DMS53 (cell line): Measurements from ENCODE around the gene GTF3C2.

Experiments used
- DNase-seq: peaks from one replicate; lab custom pipeline; 2025; lab: John Stamatoyannopoulos, UW

Gene GTF3C2

DNA sequence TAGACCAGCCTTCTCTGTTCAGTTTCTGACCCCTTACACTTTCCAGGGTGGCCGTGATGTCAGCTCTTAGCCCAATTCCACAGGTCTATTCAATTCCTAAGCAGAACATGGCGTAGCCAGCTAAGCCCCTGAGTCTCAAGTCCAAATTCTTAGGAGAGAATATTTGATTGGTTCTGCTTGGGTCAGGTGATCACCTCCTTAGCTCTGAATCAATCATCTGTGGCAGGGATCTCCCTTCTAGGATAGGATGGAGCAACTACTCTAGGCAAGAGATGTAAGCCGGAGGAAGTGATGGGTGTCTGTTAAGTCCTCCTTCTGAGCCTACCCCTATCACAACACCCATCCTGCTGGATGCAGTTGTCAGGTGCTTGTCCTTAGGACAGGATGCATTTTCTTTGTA is 59.4 kb downstream of the GTF3C2 start:
- DNase-seq = no peak

DNA sequence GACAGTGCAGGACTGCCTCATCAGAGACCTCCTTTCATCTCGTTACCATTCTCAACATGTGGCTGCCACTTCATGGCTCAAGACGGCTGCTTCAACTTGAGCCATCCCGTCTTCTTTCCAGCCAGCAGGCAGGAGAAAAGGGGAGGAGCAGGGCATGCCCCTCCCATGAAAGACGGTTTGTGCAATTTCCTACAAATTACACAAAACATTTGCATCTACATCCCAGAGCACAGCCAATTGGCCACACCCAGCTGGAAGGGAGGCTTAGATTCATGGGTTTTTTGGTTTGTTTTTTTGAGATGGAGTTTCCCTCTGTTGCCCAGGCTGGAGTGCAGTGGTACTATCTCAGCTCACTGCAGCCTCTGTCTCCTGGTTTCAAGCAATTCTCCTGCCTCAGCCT is 60.1 kb downstream of the GTF3C2 start:
- DNase-seq = no peak

DNA sequence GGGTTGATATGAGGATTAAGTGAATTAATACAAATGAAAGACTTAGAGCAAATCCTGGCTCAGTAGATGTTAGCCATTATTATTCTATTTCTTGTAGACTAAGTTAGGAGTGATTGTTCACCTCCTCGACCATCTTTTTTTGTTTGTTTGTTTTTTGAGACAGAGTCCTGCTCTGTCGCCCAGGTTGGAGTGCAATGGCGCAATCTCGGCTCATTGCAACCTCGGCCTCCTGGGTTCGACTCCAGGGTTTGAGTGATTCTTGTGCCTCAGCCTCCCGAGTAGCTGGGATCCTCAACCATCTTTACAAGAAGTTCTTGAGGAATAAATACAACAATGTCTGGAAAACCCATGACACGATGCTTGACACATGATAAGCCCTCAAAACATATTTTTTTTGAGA is 61.6 kb downstream of the GTF3C2 start:
- DNase-seq = no peak

DNA sequence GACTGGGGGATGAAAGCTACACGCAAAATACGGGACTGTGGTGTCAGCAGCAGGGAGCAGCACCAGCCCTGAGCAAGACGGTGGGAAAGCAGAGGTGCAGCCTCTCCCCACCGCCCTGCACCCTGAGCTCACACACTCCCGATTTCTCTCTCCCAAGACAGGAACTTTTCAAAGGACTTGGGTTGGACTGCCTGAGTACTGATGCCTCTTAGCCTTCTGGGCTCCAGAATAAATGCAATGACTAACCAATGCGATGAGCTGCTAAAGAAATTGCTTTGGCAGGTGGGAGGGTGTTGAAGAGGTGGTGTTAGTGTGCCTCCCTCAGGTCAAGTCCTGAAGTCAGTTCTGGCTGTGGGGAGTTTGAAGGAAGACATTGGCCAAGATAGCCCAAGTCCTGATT is 64.7 kb downstream of the GTF3C2 start:
- DNase-seq = peak; percentile 19

DNA sequence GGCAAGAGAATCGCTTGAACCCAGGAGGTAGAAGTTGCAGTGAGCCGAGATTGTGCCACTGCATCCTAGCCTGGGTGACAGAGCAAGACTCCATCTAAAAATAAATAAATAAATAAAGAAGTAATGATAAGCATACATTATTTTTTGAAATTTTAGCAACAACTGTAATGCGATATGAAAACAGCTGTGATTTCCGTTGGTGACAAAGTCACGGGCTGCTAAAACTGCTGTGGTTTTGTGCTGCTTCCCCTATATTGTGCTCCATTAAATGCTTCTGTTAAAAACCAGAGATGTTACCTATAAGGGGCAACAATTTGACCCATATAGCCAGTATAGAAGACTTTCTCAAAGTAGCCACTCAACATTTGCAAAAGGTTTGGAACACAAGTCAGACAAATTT is 66.0 kb downstream of the GTF3C2 start:
- no peak for DNase-seq

DNA sequence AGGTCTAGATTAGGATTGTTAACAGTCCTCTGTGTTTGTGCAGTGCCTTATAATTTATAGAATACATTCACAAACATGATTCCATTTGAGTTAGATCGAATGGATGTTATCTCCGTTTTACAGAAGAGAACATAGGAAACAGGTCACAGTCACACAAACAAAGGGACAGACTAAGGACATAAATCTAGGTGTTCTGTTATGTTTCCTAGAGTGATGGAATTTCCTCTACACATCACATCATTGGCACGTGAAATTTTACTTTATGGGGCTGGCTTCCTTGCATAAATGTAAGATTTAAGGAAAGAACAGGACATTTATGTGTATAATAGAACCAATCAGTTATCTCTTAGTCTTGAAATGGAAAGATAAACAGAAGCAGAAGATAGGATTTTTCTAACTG is 68.0 kb downstream of the GTF3C2 start:
- no peak for DNase-seq

DNA sequence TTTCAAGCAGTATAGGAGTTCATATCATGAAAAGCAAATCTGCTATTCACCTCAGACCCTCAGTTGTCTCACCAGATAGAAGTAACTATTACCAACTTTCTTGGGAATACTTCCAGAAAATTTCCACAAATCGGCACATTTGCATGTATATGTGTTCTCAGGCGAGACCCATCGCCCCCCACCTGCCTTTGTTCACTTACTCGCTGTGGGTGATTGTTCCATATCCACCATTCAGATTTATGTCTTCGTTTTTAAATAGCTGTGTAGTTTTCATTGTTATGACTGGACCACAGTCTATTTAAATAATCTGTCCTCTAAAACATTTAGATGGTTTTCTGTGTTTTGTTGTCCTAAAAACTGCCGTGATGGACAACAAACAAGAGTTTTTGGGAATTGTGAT is 71.1 kb downstream of the GTF3C2 start:
- DNase-seq = no peak

DNA sequence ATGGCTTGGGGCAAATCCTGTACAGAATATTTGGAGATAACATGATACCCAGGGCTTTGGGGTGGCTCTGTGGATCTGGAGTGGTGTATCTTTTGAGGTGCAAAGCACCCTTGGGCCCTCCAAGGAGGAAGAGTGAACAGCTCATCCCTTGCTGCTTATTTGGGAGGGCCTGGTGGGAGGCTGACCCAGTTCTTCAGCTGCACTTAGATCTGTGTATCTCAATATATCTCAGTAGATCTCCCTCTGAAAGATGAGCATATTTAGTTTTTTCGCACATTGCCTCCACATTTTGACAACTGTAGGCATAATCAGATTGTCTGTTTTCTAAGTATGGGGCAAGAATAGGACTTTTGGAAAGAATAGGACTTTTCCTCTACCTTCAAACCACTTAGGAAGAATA is 71.6 kb downstream of the GTF3C2 start:
- no peak for DNase-seq

DNA sequence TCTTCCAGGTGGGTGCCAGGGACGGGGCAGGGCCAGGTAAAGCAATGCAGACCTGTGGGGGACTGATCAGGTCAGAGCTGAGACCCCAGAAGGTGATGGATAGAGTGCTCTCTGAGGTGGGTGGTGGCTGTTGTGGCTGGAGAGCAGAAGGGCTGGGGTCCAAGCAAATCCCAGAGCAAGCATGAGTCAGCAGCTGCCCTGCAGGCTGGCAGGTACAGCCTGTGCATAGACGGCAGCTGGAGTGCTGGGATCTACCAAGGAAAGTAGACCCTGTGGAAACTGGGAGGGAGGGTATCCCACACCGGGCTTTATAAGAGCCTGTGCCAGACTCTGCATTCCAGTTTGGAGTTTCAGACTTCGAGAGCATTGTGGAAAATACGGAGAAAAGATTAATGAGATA is 73.7 kb downstream of the GTF3C2 start:
- DNase-seq = peak; percentile 39

DNA sequence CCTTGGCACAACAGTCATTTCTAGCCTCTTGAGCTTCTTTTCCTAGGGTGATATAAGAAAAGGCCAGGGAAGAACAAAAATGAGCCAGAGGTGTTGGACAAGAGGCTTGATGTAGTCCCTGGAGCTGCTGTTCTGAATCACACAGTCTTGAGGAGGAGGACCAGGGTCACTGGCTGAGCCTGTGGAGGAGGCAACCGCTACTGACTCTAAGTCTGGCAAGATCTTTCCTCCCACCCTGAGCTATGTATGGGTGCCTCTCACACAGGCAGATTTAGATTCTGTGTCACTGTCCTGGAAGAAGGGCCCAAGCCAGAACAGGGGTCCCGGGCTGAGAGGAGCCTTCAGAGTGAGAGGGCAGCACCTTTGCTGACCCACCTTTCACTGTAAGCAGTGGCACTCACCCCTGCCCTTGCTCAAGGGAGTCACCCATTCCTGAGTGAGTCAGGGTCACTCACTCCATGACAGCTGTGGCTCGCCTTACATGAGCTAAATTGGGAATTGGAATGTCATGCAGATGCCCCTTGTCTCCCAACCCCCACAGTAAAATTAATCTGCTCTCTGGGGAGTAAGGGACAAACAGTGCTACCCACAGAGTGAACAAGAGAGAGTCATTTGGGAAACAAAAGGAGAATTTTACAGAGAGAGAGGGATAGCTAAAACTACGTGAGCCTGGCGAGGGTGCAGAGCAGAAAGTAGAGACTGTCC is 74.6 kb downstream of the GTF3C2 start, which contains the start of gene TRIM54:
Gene TRIM54, plus strand, starts transcription at position 575 of the 705 bp plus-strand sequence. CDS start 303 bp downstream, outside the sequence.
- DNase-seq = no peak

DNA sequence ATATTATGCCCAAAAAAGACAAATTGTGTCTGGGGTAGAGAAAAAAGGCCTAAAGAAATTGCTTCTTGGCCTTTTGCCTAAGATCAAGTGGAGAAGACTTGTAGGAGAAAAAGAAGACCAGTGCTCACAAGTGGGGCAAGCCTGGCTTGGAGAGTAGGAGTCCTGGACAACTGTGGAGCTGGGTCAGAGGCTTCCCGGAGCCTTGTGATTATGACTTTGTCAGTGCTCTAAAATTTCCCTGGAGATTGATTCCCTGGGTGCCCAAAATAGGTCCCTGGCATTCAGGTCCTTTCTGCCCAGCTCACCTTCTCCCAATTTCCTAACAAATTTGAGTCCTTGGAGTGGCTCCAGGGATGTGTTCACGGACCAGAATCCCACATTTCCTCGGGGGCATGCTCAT is 75.1 kb downstream of the GTF3C2 start:
- DNase-seq = no peak

DNA sequence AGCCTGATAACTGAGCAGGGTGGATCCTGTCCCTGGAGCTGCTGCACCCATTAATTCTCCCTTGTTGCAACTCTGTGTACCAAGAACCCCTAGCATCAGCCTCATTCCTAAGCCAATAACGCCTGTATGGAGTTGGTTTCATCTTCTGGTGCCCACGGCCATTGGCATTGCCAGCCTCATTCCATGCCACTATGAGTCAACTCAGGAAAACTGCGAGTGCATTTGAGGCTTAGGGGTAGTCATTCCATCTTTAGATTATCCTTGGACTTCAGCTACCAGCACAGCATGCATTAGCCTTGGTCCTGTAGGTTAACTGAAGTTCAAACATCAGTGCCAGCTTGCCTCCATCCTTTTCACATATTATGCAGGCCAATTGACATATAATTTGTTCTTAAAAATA is 75.7 kb downstream of the GTF3C2 start:
- no peak for DNase-seq

DNA sequence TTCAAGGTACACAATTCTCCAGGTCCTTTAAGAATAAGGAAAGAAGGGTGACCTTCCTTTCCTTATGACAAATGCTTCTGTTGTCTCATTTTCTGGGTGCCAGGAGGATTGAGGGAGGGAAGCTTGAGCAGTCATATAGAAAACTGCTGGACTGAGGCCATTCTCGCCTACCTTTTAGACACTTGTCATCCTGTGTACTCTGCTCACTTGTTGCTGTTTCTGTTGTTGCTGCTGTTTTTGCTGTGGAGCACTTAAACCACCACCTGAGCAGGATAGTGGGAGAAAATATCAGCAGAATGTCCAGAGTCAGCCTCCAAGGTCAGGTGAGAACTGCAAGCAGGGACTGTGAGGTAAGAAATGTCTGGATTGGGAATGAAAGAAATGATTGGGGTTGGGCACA is 78.6 kb downstream of the GTF3C2 start:
- DNase-seq = no peak
